HEK293T (cell line): ENCODE data around the gene DIAPH3.

ENCODE experiments used
- ARNT ChIP-seq: fragments of 450-650 bp; IDR thresholded peaks from 2 replicates; pipeline ENCODE4 v1.6.1; 2017; ENCODE audit warnings: mild to moderate bottlenecking
- BHLHE40 ChIP-seq: fragments of 450-650 bp; IDR thresholded peaks from 2 replicates; pipeline ENCODE4 v1.6.1; 2016; ENCODE audit warnings: mild to moderate bottlenecking, moderate library complexity, borderline replicate concordance
- CTBP1 ChIP-seq: fragments of 450-650 bp; IDR thresholded peaks from 2 replicates; pipeline ENCODE4 v1.6.1; 2016; ENCODE audit warnings: borderline replicate concordance
- ELF4 ChIP-seq: fragments of 450-650 bp; IDR thresholded peaks from 2 replicates; pipeline ENCODE4 v1.6.1; 2017; ENCODE audit warnings: antibody characterized with exemption
- FOXA1 ChIP-seq: fragments of 450-650 bp; IDR thresholded peaks from 2 replicates; pipeline ENCODE4 v1.6.1; 2016; ENCODE audit warnings: mild to moderate bottlenecking
- FOXK2 ChIP-seq: fragments of 450-650 bp; IDR thresholded peaks from 2 replicates; pipeline ENCODE4 v1.6.1; 2016; ENCODE audit warnings: mild to moderate bottlenecking
- FOXM1 ChIP-seq: fragments of 450-650 bp; IDR thresholded peaks from 2 replicates; pipeline ENCODE4 v1.6.1; 2017; ENCODE audit warnings: mild to moderate bottlenecking, borderline replicate concordance
- HDGF ChIP-seq: fragments of 450-650 bp; IDR thresholded peaks from 2 replicates; pipeline ENCODE4 v1.6.1; 2017; ENCODE audit warnings: antibody characterized with exemption, borderline replicate concordance
- NFRKB ChIP-seq: fragments of 450-650 bp; IDR thresholded peaks from 2 replicates; pipeline ENCODE4 v1.6.1; 2016; ENCODE audit warnings: mild to moderate bottlenecking, moderate library complexity
- SP1 ChIP-seq: fragments of 450-650 bp; IDR thresholded peaks from 2 replicates; pipeline ENCODE4 v1.6.1; 2017
- SUZ12 ChIP-seq: fragments of 450-650 bp; IDR thresholded peaks from 2 replicates; pipeline ENCODE4 v1.6.1; 2016; ENCODE audit warnings: mild to moderate bottlenecking
- TARDBP ChIP-seq: fragments of 450-650 bp; IDR thresholded peaks from 2 replicates; pipeline ENCODE4 v1.6.1; 2016
- ZNF384 ChIP-seq: fragments of 450-650 bp; IDR thresholded peaks from 2 replicates; pipeline ENCODE4 v1.6.1; 2016
- TF ChIP-seq, protein P1 (sequence below): fragments of 450-650 bp; IDR thresholded peaks from 2 replicates; pipeline ENCODE4 v1.6.1; 2016

DNA sequence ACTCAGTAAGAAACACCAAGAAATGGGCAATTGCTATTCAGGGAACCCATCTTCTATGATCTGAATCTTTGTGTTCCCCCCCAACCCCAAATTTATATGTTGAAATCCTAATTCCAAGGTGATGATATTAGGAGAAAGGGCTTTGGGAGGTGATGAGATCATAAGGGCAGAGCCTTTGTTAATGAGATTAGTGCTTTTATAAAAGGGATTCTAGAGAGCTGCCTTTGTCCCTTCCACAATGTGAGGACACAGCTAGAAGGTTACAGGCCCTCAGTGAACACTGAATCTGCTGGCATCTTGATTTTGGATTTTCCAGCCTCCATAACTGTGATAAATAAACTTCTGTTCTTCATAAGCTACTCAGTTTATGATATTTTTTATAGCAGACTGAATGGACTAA lies 376.0 kb downstream of the DIAPH3 start:
- TF ChIP-seq, protein P1, sequence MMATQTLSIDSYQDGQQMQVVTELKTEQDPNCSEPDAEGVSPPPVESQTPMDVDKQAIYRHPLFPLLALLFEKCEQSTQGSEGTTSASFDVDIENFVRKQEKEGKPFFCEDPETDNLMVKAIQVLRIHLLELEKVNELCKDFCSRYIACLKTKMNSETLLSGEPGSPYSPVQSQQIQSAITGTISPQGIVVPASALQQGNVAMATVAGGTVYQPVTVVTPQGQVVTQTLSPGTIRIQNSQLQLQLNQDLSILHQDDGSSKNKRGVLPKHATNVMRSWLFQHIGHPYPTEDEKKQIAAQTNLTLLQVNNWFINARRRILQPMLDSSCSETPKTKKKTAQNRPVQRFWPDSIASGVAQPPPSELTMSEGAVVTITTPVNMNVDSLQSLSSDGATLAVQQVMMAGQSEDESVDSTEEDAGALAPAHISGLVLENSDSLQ = no peak
- TF ChIP-seq BHLHE40 (no peak), SP1 (no peak), ZNF384 (no peak), FOXA1 (no peak), SUZ12 (no peak), ARNT (no peak), TARDBP (no peak), CTBP1 (no peak), NFRKB (no peak), ELF4 (no peak), FOXM1 (no peak), HDGF (no peak), FOXK2 (no peak)
